Kidney epithelial cell (primary cell): ENCODE measurements around the gene PBX4. TPM values are rescaled to one million over a fixed set of nuclear protein-coding genes. Genes with fewer than 3 reads are reported as not detected.

Experiments
- DNase-seq: peaks from one replicate; pipeline ENCODE4 v3.0.0-alpha.2; 2010; ENCODE audit warnings: low read depth
- H3K27me3 ChIP-seq: 2 replicates; pipeline ENCODE4 v1.6.0; 2011; ENCODE audit warnings: low read length; ENCODE audit not compliant: control insufficient read depth, insufficient read depth
- H3K36me3 ChIP-seq: 2 replicates; pipeline ENCODE4 v1.5.1; 2011; ENCODE audit warnings: low read length; ENCODE audit not compliant: control insufficient read depth, insufficient read depth
- H3K4me3 ChIP-seq: 2 replicates; pipeline ENCODE4 v1.5.1; 2011; ENCODE audit warnings: low read depth, mild to moderate bottlenecking, control low read depth, low read length
- total RNA-seq: library from RNA; depleted of rRNA; stranded (reverse); fragments of >200 nt; gene quantifications from 2 replicates; pipeline ENCODE4 v1.2.3, GENCODE V29; 2015
- TF ChIP-seq, protein P1 (sequence below): IDR thresholded peaks from 2 replicates; pipeline ENCODE4 v1.5.1; 2011; ENCODE audit warnings: mild to moderate bottlenecking, moderate library complexity, low read length, control low read depth, inconsistent platforms; ENCODE audit not compliant: insufficient read depth, poor library complexity, severe bottlenecking

PBX4 gene
- total RNA-seq, 1 donor from 2014 or later = 1.7 TPM

DNA sequence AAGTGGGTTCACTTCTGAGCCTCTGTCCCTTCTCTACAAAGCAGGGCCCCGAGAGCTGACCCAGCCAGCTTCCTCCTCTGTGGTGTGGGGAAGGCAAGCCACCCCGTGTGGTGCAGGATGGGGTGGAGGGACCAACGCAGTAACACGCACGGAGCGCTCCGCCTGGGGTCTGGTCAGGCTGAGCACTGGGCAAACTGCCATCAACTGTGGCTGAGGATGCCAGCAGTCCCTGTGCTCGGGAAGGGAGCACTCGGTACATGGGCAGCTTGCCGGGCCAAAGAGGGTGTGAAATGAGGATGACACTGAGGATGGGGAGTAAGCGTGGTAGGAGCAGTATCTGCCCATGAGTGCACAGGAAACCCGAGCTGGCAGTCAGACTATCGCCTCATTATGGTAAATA lies 32.6 kb upstream of the PBX4 start:
- no peaks in the 10 kb centered on the region for H3K27me3 ChIP-seq
- DNase-seq = no peak
- TF ChIP-seq, protein P1, sequence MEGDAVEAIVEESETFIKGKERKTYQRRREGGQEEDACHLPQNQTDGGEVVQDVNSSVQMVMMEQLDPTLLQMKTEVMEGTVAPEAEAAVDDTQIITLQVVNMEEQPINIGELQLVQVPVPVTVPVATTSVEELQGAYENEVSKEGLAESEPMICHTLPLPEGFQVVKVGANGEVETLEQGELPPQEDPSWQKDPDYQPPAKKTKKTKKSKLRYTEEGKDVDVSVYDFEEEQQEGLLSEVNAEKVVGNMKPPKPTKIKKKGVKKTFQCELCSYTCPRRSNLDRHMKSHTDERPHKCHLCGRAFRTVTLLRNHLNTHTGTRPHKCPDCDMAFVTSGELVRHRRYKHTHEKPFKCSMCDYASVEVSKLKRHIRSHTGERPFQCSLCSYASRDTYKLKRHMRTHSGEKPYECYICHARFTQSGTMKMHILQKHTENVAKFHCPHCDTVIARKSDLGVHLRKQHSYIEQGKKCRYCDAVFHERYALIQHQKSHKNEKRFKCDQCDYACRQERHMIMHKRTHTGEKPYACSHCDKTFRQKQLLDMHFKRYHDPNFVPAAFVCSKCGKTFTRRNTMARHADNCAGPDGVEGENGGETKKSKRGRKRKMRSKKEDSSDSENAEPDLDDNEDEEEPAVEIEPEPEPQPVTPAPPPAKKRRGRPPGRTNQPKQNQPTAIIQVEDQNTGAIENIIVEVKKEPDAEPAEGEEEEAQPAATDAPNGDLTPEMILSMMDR = no peak
- peaks cover 5% of the 10 kb centered on the region for H3K36me3 ChIP-seq
- H3K4me3 ChIP-seq = no peak overlapping the region

DNA sequence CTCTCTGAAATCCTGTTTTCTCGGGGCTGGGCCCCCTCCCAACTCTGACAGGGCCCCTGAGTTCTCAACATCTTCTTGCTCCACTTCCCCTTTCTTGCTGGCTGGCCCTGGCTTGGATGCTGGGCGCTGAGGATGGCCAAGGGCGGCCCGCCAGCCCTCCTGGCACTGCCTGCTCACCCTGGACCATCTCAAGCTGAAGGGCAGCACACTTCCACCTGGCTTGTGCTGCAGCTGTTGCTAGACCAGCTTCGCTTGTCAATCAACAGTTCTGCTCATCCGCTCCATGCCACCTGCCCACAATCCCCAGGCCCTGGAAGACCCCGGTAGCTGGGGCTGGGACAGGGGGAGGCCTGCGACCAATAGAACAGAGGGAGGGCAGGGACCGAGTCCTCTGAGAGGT lies 31.8 kb upstream of the PBX4 start:
- TF ChIP-seq, protein P1 = no peak
- peaks cover 6% of the 10 kb centered on the region for H3K36me3 ChIP-seq
- H3K27me3 ChIP-seq = no peaks in the 10 kb centered on the region
- no peak for DNase-seq
- H3K4me3 ChIP-seq = no peak overlapping the region

DNA sequence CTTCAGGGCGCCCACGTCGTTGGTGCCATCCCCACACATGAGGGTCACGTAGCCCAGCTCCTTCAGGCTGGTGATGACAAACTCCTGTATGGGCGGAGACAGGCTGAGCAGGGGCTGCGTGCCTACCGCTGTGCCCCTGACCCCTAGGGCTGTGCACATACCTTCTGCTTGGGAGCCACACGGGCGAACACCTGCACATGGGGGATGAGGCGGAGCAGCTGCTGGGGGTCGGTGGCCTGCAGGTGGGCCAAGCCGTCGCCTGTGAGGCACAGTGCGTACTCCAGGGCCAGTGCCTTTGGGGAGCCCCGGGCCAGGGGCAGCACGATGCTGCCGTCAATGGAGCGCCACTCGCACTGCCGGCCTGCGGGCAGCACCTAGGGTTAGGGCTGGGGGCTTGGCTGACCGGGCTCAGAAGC lies 31.1 kb upstream of the PBX4 start:
- Histone ChIP-seq H3K4me3 (no peak overlapping the region), H3K27me3 (no peaks in the 10 kb centered on the region), H3K36me3 (peaks cover 6% of the 10 kb centered on the region)
- TF ChIP-seq, protein P1 = no peak
- no peak for DNase-seq

DNA sequence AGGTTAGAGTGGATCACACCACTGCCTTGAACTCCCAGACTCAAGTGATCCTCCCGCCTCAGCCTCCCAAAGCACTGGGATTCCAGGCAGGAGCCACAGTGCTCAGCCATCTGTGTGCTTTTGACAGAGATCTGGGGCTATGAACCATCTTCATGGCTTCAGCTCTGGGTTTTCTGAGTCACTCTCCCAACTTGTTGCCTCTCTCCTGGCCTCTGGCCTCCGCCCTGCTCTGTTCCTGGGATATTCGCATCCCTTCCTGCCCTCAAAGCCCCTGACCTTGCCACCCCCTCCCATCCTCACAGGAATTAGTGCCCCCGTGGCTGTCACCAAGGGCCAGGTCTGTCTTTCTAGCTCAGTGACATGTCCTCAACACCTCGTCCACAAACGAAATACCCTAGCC lies 30.7 kb upstream of the PBX4 start:
- DNase-seq = no peak
- TF ChIP-seq, protein P1 = no peak
- peaks cover 6% of the 10 kb centered on the region for H3K36me3 ChIP-seq
- H3K27me3 ChIP-seq = no peaks in the 10 kb centered on the region
- H3K4me3 ChIP-seq = no peak overlapping the region

DNA sequence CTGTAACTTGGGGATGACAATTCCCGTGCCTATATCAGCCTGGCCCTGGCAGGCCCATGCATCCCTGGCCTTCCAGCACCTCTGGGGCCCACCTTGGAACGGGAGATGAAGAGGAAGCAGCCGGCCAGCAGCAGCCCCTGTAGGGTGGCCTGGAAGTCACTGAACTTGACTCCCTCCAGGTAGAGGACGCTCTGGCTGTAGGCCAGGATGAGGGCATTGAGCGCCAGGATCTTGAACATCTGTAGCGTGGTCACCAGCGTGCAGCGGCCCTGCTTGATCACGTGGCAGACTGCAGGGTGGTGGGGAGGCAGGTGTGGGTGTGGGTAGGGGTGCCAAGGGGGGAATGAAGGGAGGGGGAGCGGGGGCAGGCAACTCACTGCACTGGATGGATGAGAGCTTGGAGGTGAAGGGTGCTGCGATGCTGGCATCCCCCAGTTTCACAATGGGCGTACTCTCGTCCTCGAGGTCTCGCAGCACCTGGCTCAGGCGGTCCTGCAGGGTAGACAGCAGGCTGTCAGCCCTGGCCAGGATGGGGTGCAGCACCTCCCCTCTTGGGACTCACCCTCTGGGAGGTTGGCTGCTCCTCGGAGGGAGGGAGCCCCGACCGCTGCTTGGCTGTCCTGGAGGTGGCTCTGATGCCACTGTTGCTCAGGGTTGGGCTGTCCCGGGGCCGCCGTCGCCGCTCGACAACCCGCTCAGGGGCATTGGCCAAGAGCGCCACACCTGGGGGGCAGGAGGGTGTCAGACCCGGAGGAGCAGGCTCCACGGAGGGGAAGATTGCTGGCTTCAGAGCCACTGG lies 28.7 kb upstream of the PBX4 start:
- Histone ChIP-seq H3K4me3 (no peak overlapping the region), H3K27me3 (no peaks in the 10 kb centered on the region), H3K36me3 (peaks cover 3% of the 10 kb centered on the region)
- TF ChIP-seq, protein P1 = no peak
- no peak for DNase-seq

DNA sequence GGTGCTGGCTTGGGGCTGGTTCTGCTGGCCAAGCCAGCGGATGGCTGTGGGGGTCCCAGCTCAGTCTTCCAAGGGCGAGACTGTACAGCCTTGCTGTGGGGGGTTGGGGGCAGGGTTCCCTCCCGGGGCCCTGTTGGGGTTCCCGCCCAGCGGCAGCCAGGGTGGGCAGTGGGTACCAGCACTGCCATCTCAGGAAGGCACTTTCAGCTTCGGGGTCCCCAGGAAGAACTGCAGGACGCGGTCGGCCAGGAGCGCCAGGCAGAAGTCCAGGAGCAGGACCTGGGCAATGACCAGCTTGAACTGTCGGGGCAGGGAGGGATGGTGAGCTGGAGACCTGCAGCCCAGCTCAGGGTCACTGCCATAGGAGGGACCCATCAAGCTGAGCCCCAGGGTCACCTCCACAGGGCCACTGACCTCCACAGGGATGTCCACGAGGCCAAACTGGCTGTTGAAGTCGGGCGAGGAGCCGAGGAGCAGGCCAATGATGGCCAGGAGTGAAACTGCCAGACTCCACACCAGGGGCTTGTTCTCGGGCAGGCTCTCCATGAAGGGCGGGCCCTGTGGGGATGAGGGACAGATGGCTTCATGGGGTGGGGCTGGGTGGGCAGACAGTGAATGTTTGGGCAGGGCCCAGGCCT lies 26.9 kb upstream of the PBX4 start:
- Histone ChIP-seq H3K27me3 (no peaks in the 10 kb centered on the region), H3K36me3 (peaks cover 3% of the 10 kb centered on the region), H3K4me3 (no peak overlapping the region)
- TF ChIP-seq, protein P1 = no peak
- DNase-seq = no peak
